Esophagus mucosa (tissue), 1 donor: ENCODE results near the gene PPCDC. TPM values are rescaled to one million over a fixed set of nuclear protein-coding genes. Genes with fewer than 3 reads are reported as not detected.

ENCODE experiments used
- ATAC-seq: fragments of 200-7000 bp; cut with Tn5 transposase; one replicate; pipeline ENCODE4 v1.9.1; 2020
- total RNA-seq: library from RNA; stranded (reverse); gene quantifications from one replicate; pipeline ENCODE4 v1.2.4, GENCODE V29; 2023
- donor health status: DM: yes; HTN: yes; CAD: no.

PPCDC gene
- total RNA-seq, 1 donor from 2014 or later, result 13.6 TPM

DNA sequence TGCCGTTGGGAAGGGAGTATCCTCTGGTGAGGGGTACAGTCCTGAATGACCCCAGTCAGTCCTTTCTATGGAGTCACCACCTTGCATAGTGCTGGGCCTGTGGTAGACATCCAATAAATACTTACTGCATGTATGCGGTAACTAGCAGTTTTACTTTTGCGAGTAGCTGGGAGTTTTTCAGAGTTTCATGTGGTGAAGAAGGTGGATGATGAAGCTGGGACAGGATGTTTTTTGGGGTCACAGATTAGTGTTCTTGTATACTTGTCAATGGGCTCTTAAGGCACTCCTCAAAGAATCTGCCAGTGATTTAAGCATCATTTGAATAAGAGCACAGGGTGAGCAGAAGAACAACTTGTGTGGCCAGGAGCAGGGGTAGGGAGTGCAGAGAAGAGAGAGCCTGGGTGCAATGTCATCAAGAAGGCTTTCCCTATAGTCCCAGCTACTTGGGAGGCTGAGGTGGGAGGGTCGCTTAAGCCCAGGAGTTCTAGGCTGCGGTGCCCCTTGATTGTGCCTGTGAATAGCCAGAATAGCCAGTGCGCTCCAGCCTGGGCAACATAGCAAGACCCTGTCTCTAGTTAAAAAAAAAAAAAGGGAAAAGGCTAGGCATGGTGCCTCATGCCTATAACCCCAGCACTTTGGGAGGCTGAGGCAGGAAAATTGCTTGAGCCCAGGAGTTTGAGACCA is 22.1 kb downstream of the PPCDC start:
- no peak for ATAC-seq

DNA sequence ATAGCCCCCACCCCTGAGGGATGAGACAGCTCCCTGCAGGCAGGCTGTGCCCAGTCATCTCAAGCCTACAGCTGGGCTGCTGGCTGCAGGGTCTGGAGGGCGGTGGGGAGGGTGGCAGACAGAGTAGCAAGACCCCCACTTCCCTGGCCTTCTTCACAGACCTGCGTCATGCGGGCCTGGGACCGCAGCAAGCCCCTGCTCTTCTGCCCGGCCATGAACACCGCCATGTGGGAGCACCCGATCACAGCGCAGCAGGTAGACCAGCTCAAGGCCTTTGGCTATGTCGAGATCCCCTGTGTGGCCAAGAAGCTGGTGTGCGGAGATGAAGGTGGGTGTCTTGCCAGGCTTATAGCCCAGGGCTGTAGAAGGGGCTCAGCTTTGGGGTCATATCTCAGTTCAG is 25.0 kb downstream of the PPCDC start:
- ATAC-seq, result no peak

DNA sequence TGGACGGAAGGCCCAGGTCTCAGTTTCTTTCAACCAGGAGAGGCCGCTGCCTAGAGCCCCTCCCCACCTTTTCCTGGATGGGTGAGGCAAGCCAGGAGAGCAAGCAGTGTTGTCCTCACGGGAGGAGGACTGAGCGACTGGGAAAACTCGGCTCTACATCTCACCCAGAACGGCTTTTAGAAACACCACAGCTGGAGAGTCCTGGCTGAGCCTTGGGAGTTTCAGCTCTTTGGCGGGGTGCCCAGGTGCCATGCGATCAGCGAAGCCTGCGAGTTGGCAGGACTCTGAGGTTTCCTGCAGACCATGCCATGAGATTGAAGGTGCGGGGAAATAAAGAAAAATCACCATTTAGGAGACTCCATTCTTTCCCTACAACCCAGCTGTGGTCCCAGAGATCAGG is 26.0 kb downstream of the PPCDC start:
- no peak for ATAC-seq

DNA sequence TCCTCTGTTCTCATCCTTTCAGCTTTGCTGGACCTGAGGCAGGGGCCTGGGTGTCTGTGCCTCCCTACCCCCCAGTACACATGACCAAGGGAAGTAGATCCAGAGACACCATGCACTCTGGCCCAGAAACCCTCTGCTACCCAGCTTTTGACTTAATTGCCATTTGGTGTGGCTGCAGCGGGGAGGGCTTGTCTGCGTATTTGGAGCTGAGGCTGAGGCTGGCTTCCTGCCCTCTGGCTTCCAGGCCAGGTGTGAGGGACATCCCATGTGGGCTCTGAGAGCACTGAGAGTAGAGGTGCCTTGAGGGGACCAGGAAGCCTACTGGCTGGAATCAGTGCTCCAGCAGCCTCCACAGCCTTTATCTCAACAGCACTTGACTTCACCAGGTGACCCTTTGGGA is 26.9 kb downstream of the PPCDC start:
- no peak for ATAC-seq

DNA sequence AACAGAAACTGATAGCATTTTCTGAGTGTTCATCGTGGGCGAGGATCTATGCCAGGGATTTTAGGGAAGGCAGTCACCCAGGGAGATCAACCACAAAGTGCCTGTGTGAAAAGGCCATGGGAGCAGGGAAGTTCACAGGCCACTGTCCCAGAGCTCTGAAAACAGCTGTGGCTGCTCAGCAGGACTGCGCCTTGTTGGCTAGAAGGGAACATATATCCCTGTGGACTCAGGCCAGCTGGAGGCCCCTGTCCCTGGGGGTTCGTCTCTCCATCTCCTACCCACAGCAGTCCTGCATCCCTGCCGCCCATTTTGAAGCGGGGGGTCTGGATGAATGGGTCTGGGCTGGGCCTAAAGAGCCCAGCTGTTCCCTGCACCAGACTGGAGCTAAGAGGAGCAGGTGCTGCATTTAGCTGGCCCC is 27.8 kb downstream of the PPCDC start:
- ATAC-seq, result no peak

DNA sequence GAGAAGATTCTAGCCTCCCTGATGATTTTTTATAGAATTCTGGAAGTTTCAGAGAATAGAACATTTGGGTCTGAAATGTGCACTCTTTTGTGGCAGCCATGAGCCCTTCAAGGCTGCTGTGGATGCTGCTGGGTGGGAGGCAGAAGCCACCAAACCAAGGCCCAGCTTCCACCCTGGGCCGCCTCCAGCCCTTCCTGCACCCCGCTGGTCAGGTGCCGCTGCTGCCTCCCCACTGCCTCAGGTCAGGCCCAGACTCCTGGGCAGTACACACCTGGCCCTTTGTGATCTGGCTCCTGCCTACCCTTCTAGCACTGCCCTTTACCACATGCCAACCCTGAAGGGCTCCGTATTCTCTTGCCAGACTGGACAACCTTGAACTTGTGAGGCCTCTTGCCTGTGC is 28.3 kb downstream of the PPCDC start:
- no peak for ATAC-seq

DNA sequence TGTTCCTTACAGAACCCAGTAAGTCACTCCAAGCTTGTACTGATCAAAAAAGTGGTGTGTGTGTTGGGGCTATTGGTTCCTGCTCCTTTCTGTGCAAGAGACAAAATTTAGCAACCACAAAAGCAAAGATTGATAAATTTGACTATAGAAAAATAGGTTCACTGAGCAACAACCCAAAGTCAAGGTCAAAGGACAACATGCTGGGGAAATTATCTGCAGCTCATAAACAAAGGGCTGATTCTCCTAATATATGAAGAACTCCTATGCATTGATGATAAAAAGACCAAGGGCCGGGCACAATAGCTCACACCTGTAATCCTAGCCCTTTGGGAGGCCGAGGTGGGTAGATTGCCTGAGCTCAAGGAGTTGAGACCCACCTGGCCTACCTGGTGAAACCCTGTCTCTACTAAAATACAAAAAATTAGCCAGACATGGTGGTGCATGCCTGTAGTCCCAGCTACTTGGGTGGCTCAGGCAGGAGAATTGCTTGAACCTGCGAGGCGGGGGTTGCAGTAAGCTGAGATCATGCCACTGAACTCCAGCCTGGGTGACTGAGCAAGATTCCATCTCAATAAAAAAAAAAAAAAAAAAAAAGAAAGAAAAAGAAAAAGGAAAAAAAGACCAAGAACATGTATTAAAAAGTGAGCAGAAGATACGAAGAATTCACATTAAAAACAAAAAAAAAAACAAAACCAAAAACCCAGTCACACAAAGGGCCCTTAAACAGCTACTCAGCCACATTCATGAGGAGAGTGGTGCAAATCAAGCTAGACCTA is 29.8 kb downstream of the PPCDC start:
- no peak for ATAC-seq

DNA sequence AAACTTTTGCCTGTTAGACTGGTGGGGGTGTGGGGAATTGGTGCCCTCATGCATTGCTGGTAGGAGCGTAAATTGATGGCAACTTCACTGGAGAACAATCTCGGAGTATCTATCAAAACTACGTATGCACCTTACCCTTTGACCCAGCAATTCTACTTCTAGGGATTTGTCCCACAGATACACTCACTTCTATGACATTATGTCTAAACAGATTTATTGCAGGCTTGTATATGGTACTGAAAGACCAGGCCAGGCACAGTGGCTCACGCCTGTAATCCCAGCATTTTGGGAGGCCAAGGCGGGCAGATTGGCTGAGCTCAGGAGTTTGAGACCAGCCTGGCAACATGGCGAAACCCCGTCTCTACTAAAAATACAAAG is 30.3 kb downstream of the PPCDC start:
- ATAC-seq, result no peak

DNA sequence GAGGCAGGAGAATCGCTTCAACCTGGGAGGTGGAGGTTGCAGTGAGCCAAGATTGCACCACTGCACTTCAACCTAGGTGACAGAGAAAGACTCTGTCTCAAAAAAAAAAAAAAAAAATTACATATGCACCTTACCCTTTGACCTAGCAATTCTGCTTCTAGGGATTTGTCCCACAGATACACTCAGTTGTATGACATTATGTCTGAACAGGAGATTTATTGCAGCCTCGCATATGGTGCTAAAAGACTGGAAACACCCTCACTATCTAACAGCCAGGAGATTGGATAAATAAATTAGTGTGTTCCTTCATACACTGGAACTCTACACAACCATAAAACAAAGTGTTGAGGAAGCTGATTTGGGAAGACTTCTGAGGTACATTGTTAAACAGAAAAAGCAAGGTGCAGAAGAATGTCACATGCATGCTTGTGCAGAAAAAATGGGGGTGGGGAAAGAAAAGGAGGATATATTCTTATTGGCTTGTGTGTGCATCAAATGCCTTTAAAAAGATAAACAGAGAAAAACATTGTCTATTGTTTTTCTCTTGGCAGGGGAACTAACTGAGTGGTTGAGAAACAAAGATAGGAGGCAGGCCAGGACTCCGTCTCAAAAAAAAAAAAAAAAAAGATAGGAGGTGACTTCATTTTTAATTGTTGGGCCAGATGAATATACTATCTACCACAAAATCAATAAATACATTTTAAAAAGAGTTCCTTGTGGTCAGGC is 30.9 kb downstream of the PPCDC start:
- ATAC-seq, result no peak

DNA sequence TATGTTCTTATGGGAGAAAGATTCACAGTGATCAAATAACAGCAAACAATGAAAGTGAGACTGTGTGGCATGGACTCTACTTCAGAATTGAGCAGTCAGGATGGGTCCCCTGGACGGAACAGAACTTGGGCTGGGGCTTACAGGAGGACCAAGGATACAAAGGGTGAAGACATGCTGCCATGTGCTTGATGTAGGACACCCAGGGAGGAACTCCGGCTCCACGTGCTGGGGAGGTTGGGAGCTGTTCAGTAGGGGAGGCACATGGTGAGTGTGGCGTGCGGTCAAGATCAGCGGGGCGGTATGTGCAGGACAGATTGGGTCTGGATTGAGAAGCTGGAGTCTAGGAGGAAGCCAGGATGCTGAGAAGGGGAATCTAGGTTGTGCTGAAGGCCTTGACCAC is 32.6 kb downstream of the PPCDC start:
- no peak for ATAC-seq

DNA sequence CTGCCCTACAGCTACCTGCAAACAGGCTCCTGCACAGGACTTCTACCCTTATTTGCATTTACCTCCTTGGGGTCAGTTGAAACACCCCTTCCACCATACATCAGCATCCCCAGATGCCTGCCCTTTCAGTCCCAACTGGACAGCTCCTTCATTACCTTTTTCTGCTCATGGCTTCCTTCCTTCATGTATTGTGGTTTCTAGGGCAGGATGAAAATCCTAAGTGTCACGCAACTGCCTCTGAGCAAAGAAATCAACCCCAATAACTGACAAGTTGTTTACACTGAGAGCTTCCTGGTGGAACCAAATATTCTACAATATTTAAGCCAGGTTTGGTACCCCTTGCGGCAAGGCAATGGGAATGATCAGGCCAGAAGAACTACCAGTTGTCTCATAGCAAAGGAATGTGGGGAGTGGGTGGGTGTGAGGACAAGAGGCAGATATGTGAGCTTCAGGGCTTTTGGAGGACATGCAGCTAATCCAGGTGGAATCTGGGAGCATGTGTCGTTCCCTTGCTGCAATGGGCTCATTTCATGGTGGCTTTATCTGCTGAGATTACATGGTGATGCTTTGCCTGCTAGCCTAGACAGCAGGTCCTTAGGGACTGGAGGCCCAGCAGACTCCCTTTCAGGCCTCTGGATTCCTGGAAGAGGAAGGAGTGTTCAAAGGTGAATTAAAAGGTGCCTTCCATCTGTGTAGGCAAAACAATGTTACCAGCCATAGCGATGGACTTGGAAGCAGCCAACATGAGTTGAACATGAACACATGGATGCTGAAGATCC is 34.9 kb downstream of the PPCDC start:
- ATAC-seq, result no peak

DNA sequence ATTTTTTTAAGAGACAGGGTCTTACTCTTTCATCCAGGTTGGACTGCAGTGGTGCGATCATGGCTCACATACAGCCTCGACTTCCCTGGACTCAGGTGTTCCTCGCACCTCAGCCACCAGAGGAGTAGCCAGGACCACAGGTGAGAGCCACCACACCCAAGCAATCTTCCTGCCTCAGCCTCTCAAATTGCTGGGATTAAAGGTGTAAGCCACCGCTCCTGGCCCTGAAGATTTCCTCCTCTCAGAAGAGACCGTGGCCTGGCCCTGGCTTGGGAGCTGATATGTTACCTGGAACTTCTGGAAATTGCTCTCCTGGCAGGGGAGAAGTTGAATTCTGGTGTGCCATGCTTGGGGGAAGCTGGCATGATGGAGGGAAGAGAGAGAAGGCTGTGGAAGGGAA is 36.2 kb downstream of the PPCDC start:
- no peak for ATAC-seq

DNA sequence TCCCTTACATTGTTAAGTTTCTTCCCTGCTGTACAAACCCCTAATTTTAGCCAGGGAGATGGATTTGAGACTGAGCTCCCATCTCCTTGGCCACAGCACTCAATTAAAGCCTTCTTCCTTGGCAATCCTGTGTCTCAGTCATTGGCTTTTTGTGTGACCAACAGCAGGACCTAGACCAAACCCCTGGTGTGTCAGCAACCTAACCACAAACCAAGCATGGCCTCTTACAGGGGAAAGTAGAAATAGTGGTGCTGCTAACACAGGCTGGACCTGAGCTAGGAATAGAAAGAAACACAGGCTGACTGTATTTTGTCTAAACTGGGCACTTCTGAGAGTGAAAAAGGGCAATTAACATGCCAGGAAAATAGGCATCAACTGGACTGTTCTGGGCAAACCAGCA is 37.9 kb downstream of the PPCDC start:
- ATAC-seq, result no peak

DNA sequence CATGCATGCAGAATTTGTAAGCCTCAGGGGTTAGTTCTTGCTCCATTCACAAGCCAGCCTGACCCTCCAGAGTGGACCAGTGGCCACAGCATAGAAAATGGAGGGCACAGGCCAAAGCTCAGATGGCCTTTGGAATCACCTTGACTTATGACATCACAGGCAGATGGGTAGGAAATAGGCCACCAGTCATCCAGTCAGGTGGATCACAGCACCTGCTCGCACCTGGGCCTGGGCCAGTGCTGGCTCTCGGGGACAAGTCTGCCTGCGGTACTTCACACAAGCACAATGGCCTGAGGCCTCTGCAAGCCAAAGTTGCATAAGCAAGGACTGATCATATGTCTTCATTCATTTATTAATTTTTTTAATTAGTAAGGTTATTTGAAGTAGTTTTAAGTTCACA is 39.3 kb downstream of the PPCDC start:
- peak; percentile 15 for ATAC-seq

DNA sequence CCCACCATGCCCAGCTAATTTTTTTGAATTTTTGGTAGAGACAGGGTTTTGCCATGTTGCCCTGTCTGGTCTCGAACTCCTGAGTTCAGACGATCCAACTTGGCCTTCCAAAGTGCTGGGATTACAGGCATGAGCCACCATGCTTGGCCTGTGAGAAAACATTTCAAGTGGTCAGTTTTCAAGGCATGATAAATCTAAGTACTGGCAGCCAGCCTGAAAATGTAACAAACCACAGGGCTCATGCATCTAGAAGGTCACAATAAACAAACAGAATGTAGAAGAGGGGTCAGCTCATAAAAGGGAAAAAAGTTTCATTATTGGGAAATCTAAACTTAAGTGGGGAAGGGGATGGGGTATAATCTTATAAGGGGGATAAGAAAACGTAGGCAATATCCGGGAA is 39.9 kb downstream of the PPCDC start:
- ATAC-seq, result no peak

DNA sequence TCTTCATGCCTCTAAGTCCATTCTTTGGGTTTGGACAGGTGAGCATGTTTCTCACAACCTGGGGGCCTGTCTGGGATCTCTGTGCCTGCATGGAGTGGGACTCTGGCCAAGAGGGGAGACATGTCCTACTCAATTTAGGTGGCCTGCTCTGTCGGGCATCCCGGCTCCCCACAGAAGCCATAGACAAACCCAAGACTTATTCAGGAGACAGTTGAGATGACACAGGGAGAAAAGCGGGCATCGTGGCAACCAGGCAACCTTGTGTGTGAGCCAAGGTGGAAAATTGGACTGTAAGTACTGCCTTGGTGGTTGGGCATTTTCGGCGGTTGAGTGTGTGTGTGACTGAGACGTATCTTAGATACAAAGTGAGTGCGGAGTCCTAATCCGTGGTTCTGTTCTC is 40.5 kb downstream of the PPCDC start:
- ATAC-seq, result no peak

DNA sequence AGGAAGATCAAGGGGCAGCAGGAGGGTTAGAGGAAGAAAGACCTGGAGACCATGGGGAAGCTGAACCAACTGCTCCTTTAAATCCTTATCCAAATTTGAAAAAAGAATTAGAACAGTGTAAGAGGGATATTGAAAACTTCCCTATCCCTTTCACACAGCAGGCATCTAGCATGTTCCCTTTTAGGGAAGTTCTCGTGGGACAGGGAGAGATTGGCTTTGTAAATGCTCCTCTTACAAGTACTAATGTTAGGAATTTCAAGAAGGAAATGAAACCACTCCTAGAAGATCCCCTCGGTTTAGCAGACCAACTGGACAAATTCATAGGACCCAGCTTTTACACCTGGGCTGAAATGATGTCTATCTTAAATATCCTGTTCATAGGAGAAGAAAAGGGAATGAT is 41.5 kb downstream of the PPCDC start:
- ATAC-seq, result no peak

DNA sequence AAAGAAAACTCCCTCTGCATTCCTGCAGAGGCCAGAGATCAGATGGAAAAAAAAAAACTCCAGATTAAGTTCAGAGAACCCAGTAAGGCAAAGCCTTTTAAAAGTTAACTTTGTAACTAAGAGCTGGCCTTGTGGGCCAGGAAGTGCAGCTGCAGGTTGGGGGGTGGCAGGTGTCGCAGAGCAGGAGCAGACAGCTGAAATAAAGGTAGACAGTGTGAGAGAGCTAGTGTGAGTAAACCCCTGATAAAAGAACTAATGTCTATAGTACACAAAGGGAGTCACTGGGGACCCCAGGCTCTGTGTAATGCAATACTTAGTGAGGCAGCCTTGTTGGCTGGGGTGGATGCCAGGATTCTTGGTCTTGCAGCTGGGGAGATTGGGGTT is 42.1 kb downstream of the PPCDC start:
- no peak for ATAC-seq

DNA sequence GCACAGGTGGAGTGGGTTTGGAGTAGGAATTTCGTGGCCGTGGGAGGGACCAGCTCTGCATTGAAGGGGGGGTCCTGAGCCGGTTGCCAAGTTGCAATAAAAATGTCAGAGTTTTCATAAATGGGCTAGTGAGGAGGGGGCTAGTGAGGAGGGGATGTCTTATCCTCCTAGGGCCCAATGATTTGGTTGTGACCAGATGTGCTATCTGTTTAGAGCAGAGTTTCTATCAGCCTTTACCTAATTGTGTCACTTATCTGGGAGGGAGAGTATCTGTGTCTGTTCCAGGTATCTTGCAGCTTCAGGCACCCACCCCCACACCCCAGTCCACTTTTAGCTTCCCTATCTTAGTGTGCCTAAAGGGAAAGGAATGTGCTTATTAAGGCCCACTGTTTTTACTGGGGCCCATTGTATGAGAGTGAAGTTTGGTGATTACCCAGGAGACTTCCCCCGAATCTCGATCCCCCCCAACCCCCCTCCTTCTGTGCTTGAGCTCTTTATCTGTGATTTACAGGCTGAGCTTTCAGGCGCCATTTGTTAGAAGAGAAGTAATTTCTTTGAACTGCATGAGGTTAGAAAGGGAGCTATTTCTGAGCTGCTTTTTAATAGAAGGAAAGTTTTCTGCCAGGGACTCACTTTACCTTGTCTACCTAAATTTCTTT is 42.6 kb downstream of the PPCDC start:
- no peak for ATAC-seq

DNA sequence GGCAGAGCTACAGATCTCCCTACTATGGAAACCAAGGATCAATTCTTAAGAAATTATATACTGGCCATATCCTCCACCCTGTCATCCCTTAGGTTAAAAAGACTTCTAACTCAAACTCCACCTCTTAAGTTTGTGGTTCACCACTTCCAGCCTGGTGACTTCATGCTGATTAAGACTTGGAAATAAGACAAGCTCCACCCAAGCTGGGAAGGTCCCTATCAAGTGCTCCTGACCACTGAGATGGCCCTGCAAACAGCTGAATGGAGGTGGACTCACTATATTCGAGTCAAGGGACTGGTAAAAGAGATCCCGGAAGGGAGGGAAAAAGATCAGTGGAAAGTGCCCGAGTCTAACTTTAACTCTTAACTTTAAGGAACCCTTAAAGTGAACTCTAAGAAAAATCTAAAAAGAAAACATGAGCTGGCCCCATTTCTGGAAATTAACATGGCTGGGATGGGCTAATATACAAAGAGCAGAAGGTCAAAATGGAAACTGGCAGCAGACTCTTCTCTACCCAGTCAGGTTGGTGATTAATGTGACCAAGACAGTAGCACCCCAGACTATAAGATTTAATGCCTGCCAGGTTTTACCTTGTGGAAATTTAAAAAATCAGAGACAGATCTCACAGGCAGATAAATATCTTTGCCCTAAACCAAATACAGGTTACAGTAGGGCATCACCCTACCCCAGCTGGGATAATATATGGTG is 43.9 kb downstream of the PPCDC start:
- ATAC-seq, result no peak

DNA sequence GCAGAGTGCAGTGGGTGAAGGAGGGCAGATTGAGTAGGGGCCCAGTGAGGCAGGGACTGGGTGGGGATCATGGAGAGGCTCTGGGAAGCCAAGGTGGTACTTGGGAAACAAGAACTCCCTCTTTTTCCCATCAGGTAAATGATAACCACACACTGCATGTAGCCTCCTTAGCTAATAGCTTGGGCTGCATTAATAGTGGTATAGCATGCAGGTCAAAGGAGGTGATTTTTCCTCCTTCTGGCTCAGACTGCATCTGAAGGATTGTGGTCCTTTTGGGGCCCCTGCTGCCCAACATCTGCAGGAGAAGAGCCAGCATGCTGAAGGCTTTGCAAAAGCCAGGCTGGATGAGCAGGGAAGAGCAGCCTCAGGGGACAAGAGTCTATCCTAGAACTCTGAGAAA is 45.4 kb downstream of the PPCDC start:
- ATAC-seq, result no peak
